ENCODE data around the gene ATG4B.

ATG4B gene

DNA sequence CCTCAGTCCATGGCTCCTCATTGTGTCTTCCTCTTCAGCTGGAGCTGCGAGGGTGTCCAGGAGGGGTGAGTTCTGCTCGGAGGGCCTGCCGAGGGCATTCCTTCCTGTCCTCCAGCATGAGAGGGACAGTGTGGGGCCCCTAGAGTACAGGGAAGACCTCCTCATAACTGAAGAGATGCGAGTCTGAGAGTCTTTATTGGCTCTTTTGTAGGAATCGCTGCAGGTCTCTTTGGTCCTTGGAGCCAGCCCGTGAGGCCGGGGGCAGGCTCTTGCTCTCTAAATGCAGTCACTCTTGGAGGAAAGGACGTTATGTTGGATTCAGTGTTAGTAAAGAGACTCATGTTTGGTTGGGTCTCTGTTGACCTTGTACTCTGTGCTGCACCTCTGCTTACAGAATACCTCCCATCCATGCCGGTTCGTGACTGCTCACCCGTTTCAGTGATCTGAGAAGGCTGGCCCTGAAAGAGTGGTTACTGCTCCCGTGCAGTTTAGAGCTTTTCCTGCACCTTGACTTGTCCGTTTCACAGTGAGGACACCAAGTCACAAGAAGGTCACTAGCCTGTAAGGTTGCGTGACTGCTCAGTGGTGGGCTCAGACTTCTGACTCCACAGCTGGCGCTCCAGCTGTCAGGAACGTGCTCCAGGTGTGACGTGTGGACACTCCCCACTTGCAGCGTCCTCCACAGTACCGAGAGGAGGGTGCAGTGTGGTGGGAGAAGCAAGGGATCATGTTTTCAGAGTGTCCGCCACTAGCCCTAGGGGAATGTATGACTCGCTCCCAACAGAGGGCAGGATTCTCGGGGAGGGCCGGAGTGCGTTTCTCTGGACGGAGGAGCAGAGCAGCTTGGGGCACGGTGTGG is 7.8 kb downstream of the ATG4B start:
- TF ChIP-seq YY1 (IDR thresholded peaks at IDR 0.05; ENCODE audit: insufficient read depth, insufficient read length) = no peak
- no peak for TF ChIP-seq ZNF274 (IDR thresholded peaks at IDR 0.05; ENCODE audit: low read depth, low read length)
- TF ChIP-seq SUZ12 (IDR thresholded peaks at IDR 0.05; ENCODE audit: extremely low read depth, insufficient read depth, insufficient read length) = no peak
- DNase-seq (ENCODE audit: low read depth, low spot score) = no peak
- Histone ChIP-seq H3K36me3 (ENCODE audit: insufficient read depth, insufficient read length, low read length) (peaks cover 32% of the 10 kb centered on the region), H3K4me1 (ENCODE audit: insufficient read depth, insufficient read length) (peaks cover 12% of the 10 kb centered on the region), H3K9me3 (ENCODE audit: insufficient read depth, low read length) (no peaks in the 10 kb centered on the region), H3K4me3 (ENCODE audit: insufficient read length, low read depth) (no peak overlapping the region), H3K27me3 (ENCODE audit: insufficient read depth, insufficient read length) (no peaks in the 10 kb centered on the region), H3K9ac (ENCODE audit: insufficient read length, low read depth) (no peak overlapping the region)

DNA sequence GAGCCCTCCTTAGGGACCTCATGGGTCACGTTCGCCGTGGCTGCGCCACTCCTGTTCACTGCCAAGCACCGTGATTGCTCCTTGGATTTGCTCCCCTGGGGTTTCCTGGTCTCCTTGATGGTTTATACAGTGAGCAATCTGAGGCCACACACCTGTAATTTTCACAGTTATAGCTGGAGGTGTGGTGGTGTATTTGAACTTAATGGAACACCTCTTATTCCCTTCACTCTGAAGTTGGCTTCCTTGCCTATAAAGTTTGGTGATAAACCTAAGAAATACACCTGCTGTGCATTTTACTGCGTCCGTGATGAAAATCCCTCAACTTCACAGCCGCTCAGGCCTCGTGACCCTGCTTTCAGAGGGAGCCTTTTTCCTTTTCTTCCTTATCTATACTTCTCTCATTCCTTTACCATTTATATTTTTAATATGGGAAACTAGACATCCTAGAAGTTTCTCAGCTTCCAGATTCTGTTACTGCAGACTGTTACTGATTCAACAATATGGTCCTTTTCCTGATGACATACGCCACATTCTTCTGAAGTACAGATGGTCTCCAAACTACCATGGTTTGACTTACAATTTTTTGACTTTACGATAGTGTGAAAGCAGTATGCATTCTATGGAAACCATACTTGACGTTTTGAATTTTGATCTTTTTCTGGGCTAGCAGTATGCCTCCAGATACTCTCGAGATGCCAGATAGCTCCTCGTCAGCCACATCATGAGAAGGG is 8.6 kb downstream of the ATG4B start:
- peaks cover 16% of the 10 kb centered on the region for H3K4me1 ChIP-seq (ENCODE audit: insufficient read depth, insufficient read length)
- H3K9ac ChIP-seq (ENCODE audit: insufficient read length, low read depth) = no peak overlapping the region
- TF ChIP-seq YY1 (IDR thresholded peaks at IDR 0.05; ENCODE audit: insufficient read depth, insufficient read length) = no peak
- TF ChIP-seq SUZ12 (IDR thresholded peaks at IDR 0.05; ENCODE audit: extremely low read depth, insufficient read depth, insufficient read length) = no peak
- no peak for TF ChIP-seq ZNF274 (IDR thresholded peaks at IDR 0.05; ENCODE audit: low read depth, low read length)
- H3K27me3 ChIP-seq (ENCODE audit: insufficient read depth, insufficient read length) = no peaks in the 10 kb centered on the region
- DNase-seq (ENCODE audit: low read depth, low spot score) = no peak
- peaks cover 31% of the 10 kb centered on the region for H3K36me3 ChIP-seq (ENCODE audit: insufficient read depth, insufficient read length, low read length)
- no peak overlapping the region for H3K4me3 ChIP-seq (ENCODE audit: insufficient read length, low read depth)
- H3K9me3 ChIP-seq (ENCODE audit: insufficient read depth, low read length) = no peaks in the 10 kb centered on the region

DNA sequence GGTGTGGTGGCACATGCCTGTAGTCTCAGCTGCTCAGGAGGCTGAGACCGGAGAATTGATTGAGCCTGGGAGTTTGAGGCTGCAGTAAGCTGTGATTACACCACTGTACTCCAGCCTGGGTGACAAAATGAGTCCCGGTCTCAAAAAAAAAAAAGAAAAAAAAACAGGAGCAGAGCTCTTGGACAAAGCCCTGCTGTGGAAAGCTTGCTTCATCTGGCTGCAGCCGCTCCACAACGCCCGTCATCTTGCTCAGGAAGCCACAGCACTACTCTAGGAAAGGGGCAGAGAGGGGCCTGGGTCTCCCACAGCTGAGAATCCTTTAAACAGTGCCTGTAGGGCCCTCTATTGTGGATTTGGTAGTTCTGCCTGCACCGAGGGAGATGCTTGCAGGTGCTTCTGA is 11.0 kb downstream of the ATG4B start:
- TF ChIP-seq YY1 (IDR thresholded peaks at IDR 0.05; ENCODE audit: insufficient read depth, insufficient read length) = no peak
- H3K9me3 ChIP-seq (ENCODE audit: insufficient read depth, low read length) = peaks cover 5% of the 10 kb centered on the region; the same call in 1 of the 2 replicates
- H3K27me3 ChIP-seq (ENCODE audit: insufficient read depth, insufficient read length) = no peaks in the 10 kb centered on the region
- H3K4me3 ChIP-seq (ENCODE audit: insufficient read length, low read depth) = no peak overlapping the region
- no peak for DNase-seq (ENCODE audit: low read depth, low spot score)
- no peak overlapping the region for H3K9ac ChIP-seq (ENCODE audit: insufficient read length, low read depth)
- H3K36me3 ChIP-seq (ENCODE audit: insufficient read depth, insufficient read length, low read length) = peaks cover 50% of the 10 kb centered on the region
- peaks cover 11% of the 10 kb centered on the region for H3K4me1 ChIP-seq (ENCODE audit: insufficient read depth, insufficient read length)

DNA sequence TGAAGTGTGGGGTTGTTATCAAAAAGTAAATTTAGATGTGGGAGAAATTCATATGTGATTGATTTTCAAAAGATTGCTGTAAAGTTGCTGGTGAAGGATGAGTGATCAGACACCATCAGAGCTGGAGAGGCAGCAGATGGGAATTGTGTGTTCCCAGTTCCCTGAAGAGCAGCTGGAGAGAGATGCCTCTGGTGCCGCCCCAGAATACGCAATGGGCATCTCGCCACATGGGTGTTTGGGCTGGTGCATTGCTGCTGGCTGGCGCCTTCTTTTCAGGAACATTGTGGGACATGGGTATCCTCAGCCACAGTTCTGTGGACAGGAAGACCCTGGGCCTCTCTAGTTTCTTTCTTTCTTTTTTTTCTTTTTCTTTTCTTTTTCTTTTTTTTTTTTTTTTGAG is 11.9 kb downstream of the ATG4B start:
- H3K4me3 ChIP-seq (ENCODE audit: insufficient read length, low read depth) = no peak overlapping the region
- H3K9ac ChIP-seq (ENCODE audit: insufficient read length, low read depth) = no peak overlapping the region
- peaks cover 5% of the 10 kb centered on the region; the same call in 1 of the 2 replicates for H3K9me3 ChIP-seq (ENCODE audit: insufficient read depth, low read length)
- no peak for TF ChIP-seq ZNF274 (IDR thresholded peaks at IDR 0.05; ENCODE audit: low read depth, low read length)
- no peak for TF ChIP-seq YY1 (IDR thresholded peaks at IDR 0.05; ENCODE audit: insufficient read depth, insufficient read length)
- TF ChIP-seq SUZ12 (IDR thresholded peaks at IDR 0.05; ENCODE audit: extremely low read depth, insufficient read depth, insufficient read length) = no peak
- peaks cover 48% of the 10 kb centered on the region for H3K36me3 ChIP-seq (ENCODE audit: insufficient read depth, insufficient read length, low read length)
- DNase-seq (ENCODE audit: low read depth, low spot score) = no peak
- peaks cover 11% of the 10 kb centered on the region for H3K4me1 ChIP-seq (ENCODE audit: insufficient read depth, insufficient read length)
- no peaks in the 10 kb centered on the region for H3K27me3 ChIP-seq (ENCODE audit: insufficient read depth, insufficient read length)

DNA sequence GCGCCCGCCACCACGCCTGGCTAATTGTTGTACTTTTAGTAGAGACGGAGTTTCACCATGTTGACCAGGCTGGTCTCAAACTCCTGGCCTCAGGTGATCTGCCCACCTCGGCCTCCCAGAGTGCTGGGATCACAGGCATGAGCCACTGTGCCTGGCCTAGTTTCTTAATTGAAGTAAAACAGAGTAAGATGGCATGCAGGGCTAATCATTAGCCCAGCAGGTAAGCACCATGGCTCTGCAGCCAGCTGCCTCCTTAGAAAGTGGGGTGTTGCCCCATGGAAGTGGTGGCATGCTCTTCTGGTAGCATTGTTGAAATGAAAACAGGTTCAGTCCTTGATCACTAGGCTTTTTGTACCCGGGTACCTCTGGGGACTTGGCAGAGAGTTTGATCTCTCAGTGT is 12.4 kb downstream of the ATG4B start:
- Histone ChIP-seq H3K27me3 (ENCODE audit: insufficient read depth, insufficient read length) (no peaks in the 10 kb centered on the region), H3K9ac (ENCODE audit: insufficient read length, low read depth) (no peak overlapping the region), H3K4me3 (ENCODE audit: insufficient read length, low read depth) (no peak overlapping the region), H3K4me1 (ENCODE audit: insufficient read depth, insufficient read length) (peaks cover 11% of the 10 kb centered on the region), H3K36me3 (ENCODE audit: insufficient read depth, insufficient read length, low read length) (peaks cover 51% of the 10 kb centered on the region), H3K9me3 (ENCODE audit: insufficient read depth, low read length) (peaks cover 5% of the 10 kb centered on the region; the same call in 1 of the 2 replicates)
- TF ChIP-seq ZNF274 (IDR thresholded peaks at IDR 0.05; ENCODE audit: low read depth, low read length) (no peak), SUZ12 (IDR thresholded peaks at IDR 0.05; ENCODE audit: extremely low read depth, insufficient read depth, insufficient read length) (no peak), YY1 (IDR thresholded peaks at IDR 0.05; ENCODE audit: insufficient read depth, insufficient read length) (no peak)
- no peak for DNase-seq (ENCODE audit: low read depth, low spot score)

DNA sequence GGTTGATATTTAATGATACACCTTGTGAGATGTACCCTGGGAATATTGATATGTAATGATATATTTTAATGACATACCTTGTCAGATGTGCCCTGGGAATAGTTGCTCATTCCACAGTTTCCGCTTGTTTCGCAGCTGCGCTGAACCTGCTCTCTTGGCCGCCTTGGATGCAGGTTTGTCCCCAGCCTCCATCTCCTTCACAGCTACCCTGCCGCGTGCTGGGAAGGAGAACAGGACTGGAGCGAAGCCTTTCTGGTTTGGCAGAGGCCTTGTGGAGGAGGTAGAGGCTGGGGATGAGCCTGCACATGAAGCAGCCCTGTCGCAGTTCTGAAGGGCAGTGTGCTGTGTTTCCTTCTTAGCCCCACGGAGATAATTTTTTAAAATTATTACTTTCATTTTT is 14.6 kb downstream of the ATG4B start:
- Histone ChIP-seq H3K9ac (ENCODE audit: insufficient read length, low read depth) (no peak overlapping the region), H3K36me3 (ENCODE audit: insufficient read depth, insufficient read length, low read length) (peaks cover 61% of the 10 kb centered on the region)
- TF ChIP-seq SUZ12 (IDR thresholded peaks at IDR 0.05; ENCODE audit: extremely low read depth, insufficient read depth, insufficient read length) (no peak), ZNF274 (IDR thresholded peaks at IDR 0.05; ENCODE audit: low read depth, low read length) (no peak), YY1 (IDR thresholded peaks at IDR 0.05; ENCODE audit: insufficient read depth, insufficient read length) (no peak)

DNA sequence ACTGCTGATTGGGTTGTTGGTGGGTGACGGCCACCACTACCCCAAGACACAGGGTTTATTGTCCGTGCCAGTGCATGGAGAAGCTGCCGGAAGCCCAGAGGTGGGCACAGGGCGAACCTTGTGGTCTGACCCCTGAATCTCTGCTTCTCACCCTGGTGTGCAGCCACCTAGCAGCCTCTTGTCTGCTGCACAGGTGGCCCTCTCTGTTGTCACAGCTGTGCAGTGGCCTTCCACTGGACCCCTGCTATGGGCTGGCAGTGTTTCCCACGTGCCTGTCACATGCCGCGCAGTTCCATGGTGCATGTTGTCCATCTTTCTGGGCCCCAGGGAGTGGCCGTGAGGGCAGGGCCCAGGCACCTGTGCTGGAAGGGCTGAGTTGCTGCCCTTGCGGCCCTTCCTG is 15.2 kb downstream of the ATG4B start:
- TF ChIP-seq ZNF274 (IDR thresholded peaks at IDR 0.05; ENCODE audit: low read depth, low read length) = no peak
- TF ChIP-seq SUZ12 (IDR thresholded peaks at IDR 0.05; ENCODE audit: extremely low read depth, insufficient read depth, insufficient read length) = no peak
- no peak for TF ChIP-seq YY1 (IDR thresholded peaks at IDR 0.05; ENCODE audit: insufficient read depth, insufficient read length)
- H3K9ac ChIP-seq (ENCODE audit: insufficient read length, low read depth) = no peak overlapping the region
- peaks cover 64% of the 10 kb centered on the region for H3K36me3 ChIP-seq (ENCODE audit: insufficient read depth, insufficient read length, low read length)
- H3K27me3 ChIP-seq (ENCODE audit: insufficient read depth, insufficient read length) = no peaks in the 10 kb centered on the region
- H3K4me1 ChIP-seq (ENCODE audit: insufficient read depth, insufficient read length) = peaks cover 15% of the 10 kb centered on the region
- H3K9me3 ChIP-seq (ENCODE audit: insufficient read depth, low read length) = peaks cover 5% of the 10 kb centered on the region; the same call in 1 of the 2 replicates
- no peak overlapping the region for H3K4me3 ChIP-seq (ENCODE audit: insufficient read length, low read depth)
- DNase-seq (ENCODE audit: low read depth, low spot score) = no peak

More for the DNA sequence above, 14.6 kb downstream of the ATG4B start:
- Histone ChIP-seq H3K4me1 (ENCODE audit: insufficient read depth, insufficient read length) (peaks cover 14% of the 10 kb centered on the region), H3K9me3 (ENCODE audit: insufficient read depth, low read length) (peaks cover 5% of the 10 kb centered on the region; the same call in 1 of the 2 replicates), H3K4me3 (ENCODE audit: insufficient read length, low read depth) (no peak overlapping the region), H3K27me3 (ENCODE audit: insufficient read depth, insufficient read length) (no peaks in the 10 kb centered on the region)
- DNase-seq (ENCODE audit: low read depth, low spot score) = no peak
